ENCODE results near the gene IER3.
"Not testable (repeated sequence)": the region's sequence is repeated elsewhere in the genome, so short reads cannot be mapped to it uniquely, and the experiment has no call there.

The IER3 gene

DNA sequence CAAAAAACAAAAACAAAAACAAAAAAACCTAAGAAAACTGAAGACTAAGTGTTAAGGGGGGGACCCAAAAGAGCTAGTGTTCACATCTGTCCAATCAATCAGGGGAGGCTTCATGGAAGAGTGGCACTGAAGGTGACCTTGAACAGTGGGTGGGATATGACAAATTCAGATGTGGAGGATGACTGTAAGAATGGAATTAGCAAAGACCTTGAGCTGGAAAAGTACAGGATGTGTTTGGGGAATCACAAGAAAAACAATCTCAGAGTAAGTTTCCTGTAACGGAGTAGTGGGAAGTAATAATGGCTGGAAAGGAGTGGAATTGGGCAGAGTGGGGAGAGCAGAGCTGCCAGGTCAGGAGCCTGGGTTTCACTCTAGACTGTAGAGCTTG lies 2.9 kb upstream of the IER3 start:
- no peak for DNase-seq

DNA sequence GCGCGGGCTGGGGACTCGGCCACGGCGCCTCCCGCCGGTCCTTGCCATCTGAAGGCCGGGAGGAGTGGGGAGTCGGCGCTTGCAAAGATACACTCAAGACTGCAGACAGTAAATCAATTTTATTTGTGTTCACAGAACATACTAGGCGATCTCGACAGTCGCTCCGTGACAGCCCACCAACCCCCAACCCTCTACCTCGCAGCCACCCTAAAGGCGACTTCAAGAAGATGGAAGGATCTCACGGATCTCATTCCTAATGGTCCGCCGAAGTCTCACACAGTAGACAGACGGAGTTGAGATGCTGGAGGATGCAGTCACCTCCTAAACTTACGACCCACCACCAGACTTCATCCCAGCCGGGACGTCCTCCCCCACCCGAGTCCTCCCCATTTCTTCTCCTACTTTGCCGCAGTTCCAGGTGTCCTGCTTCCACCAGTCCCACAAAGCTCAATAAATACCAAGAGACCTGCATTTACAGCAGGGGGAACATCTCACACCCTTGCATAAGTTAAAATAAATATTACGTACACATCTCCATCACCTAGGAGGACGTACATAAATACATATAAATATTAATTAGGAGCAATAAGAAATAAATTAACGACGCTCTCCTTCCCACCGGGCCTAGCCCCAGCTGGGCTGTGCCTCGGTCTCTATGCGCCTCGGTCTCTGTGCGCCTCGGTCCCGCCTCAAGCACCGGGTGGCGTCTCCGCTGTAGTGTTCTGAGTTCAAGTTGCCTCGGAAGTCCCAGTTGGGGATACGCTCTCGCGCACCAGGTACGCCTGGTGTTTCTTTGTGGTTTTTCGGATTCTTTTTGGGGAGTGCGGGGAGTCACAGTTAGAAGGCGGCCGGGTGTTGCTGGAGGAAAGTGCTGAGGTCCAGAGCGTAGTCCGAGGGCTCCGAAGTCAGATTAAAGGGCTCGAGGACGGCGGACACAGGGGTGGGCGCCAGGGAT lies 971 bp downstream of the IER3 start:
- no peak for DNase-seq

DNA sequence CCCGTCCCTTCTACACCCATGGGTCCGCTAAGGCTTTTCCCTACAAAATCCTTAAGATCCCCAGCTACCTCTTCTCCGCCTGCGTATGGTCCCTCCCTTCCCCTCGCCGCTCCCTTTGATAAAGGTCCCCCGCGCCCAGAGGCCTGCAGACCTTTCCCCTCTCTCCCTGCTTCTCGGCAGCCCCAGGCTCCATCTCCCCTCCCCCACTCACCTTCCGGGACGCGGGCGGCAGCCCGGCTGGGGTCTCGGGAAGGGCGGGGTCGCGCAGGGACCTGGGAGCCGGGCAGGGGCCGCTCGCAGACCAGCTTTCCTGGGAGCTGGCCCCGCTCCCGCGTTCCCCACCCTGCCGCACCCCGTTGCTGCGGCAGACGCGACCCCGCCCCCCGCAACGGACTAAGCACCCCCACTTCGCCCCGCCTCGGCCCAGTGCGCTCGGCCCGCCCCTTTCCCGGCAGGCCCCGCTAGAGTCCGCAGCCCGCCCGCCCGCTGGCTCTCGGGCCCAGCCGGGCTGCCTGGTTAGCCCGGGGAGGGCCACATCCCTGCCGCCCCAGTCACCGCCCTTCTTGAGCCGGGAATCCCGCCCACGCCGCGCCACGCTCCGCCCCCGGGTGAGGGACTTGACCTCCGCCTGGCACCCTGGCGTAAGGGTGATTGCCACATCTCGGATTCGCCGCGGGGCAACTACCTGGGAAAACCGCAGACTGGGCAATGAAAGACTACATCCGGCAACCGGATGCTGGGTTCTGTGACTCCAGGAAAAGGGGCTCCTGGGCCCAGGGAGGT lies 1.8 kb downstream of the IER3 start, which contains the start of gene FLOT1:
FLOT1 (minus strand) TSS at position 372 of the 783 bp plus-strand sequence. CDS start 498 bp downstream, outside the sequence.
- peak; percentile 92 for DNase-seq

DNA sequence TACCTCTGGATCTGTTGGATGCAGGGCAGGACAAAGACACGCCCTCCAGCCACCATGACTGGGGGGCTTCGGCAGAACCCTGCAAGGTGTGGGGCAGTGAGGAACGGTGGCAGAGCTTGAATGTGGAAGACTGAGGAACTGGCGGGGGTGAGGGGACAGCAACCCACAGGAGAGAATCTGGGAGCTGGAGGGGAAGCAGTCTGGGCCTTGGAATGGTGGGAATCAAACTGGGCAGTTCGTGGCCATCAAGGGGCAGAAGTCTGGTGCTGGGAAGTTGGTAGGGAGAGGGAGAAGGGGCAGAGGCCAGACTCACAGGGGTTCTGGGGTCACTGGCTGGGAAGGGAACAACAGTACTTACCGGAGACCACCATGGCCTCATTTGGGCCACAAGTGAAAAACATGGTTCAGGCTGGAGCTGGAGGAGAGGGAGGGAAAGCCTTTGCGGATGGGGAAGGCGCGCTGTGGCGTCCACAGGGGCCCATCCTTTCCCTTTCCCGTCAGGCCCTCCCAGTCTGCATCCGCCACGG lies 2.5 kb downstream of the IER3 start:
- no peak for DNase-seq

DNA sequence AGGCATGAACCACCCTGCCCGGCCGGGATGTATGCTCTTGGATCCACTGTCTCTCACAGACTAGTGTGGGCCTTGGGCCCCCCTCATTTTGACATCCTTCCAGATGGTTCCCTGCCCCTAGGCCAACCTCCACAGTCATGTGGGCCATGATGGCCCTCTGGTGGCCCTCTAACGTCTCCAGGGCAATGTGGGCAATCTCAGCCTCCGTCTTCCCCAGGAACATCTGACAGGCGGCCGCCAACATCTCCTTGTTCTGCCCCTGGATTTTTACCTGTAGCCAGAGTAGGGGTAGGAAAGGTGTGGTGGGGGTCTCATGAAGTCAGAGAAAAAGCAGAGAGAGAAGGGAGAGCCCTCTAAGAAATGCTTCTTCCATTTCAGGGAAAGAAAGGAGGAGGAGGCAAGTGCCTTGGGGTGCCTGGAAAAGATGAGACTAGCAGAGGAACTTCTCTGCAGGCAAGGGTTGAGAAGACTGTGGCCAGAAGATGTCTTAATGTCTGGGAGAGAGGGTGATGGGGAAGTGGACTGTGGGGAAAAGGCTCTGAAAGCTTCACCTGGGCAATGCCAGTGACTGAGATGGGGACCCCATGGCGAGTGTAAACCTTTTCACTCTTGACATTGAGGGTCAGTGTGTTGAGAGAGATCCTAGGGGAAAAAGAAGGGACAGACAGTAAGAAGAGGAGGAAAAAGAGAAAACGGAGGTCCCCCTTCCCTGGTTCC lies 3.1 kb downstream of the IER3 start:
- DNase-seq, result no peak

DNA sequence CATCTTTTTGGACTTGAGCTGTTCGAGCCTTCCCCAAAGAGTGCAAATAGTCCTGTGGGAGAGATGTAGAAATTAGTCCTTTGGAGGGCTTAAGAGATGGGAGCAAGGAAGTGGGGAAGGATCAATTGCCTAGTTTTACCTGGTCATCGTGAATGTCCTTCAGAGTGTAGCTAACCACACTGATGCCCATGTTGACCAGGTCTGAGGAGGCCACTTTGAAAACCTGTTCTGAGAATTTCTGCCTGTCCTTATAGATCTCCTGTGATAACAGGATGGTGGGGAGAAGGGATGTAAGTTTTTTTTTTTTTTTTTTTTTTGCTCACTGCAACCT lies 3.8 kb downstream of the IER3 start:
- no peak for DNase-seq

DNA sequence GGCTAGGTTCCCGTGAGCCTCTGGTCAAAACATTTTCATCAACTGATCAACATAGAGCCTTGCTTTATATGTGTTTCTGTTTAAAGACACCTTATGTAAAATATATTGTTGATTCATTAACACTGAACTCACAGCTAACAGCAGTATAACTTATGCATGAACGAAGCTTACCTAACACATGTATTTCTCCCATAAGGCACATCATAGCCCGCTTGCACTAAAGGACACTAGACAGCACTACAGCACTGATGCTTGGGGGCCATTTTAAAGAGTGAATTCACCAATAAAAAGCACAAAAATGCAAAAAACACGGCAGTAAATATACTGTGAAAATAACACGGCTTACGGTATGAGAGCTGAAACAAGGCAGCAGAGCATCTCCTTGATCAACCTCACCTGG lies 5.8 kb downstream of the IER3 start:
- DNase-seq, result no peak

DNA sequence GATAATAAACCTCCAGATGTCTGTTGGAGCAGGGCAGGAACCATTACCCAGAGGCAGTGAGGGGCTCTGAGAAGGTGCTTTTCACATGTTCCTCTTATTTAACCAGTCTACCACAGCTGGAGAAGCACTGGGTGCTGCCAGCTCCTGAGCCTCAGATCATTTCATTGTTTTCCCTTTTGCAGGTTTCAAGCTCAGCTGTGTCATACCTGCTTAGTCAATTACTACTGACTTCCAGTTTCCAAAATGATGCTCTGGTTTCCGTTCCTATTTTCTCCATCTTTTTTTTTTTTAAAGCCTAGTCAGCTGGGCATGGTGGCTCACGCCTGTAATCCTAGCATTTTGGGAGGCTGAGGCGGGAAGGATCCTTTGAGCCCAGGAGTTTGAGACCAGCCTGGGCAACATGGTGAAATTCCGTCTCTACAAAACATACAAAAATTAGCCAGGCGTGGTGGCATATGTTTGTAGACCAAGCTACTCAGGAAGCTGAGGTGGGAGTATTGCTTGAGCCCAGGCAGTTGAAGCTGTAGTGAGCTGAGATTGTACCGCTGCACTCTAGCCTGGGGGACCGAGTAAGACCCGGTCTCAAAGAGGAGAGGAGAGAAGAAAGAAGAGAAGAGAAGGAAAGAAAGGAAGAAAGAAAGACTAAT lies 8.6 kb downstream of the IER3 start:
- no peak for DNase-seq

DNA sequence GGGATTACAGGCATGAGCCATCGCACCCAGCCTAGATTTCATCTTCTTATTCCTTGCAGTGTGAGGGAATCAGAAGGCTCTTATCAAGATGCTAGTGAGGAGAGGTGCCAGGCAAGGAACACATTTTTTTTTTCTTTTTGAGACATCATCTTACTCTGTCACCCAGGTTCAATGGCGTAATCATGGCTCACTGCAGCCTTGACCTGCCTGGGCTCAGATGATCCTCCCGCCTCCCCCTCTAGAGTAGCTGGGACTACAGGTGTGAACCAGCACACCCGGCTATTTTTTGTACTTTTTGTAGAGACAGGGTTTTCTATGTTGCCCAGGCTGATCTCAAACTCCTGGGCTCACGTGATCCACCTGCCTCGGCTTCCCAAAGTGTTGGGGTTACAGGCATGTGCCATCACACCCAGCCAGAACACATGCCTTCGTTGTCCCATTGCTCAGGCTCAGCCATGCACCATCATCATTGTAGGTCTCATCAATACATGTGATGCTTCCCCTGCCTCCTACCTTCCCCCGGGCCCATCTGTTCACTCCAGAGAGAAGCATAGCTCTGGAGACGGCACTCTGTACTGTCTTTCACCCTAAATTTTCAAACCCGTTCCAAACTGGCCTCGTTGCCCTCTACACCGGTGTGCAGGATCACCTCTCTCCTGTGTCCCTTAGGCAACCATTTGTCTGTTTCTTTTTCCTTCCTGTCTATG lies 12.0 kb downstream of the IER3 start:
- DNase-seq, result no peak

DNA sequence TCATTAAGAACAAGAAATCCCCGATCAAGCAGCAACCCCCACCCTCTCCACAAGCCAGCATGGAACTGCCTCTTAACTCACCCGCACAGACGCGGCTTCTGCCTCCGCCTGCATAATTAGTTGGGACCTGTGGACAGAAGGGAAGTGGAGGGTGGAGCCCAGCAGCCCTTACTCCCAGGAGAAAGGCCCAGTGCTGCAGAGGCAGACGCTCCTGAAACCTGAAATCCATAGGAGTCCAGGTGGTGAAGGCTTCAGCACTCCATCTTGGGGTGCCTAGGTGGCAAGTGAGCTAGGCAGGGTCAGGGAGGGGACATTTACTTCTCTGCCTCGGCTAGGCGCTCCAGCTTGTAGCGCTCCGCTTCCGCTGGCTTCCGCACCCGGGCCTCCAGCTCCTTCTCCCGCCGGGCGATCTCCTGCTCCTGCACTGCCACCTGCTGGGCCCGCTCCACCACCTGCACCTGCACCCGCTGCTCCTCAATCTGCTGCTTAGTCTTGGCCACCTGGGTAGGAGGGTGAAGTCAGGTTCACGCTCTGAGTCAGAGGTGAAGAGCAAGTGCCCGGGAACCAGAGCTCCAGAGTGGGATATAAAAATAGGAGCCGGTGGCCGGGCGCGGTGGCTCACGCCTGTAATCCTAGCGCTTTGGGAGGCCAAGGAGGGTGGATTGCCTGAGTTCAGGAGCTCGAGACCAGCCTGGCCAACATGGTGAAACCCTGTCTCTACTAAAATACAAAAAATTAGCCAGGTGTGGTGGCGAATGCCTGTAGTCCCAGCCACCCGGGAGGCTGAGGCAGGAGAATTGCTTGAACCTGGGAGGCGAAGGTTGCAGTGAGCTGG lies 13.5 kb downstream of the IER3 start:
- DNase-seq, result no peak

DNA sequence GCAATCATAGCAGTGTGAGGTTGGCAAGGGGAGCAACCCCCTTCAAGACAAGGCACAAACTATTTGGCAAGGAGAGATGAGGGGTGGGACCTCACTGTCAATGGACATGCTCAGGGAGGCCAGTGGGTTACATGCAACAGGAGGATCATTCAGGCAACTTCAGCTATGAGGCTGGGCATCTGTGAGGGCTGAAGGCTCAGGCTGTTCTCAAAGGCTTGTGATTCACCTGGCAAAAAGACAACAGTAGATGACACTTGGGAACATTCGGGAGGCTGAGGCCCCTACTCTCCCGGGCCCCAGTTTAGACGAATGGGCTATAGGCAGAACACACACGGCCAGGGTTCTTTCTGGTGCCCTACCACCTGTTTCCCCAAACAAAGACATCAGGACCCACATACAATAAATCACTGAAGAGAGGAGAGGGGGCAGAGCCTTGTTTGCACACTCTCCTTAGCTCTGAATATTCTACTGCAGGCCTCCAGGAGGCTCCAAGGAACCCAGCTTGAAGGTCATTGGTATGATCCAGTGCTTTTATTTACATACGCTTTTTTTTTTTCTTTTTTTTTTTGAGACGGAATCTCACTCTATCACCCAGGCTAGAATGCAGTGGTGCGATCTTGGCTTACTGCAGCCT lies 16.3 kb downstream of the IER3 start:
- no peak for DNase-seq

DNA sequence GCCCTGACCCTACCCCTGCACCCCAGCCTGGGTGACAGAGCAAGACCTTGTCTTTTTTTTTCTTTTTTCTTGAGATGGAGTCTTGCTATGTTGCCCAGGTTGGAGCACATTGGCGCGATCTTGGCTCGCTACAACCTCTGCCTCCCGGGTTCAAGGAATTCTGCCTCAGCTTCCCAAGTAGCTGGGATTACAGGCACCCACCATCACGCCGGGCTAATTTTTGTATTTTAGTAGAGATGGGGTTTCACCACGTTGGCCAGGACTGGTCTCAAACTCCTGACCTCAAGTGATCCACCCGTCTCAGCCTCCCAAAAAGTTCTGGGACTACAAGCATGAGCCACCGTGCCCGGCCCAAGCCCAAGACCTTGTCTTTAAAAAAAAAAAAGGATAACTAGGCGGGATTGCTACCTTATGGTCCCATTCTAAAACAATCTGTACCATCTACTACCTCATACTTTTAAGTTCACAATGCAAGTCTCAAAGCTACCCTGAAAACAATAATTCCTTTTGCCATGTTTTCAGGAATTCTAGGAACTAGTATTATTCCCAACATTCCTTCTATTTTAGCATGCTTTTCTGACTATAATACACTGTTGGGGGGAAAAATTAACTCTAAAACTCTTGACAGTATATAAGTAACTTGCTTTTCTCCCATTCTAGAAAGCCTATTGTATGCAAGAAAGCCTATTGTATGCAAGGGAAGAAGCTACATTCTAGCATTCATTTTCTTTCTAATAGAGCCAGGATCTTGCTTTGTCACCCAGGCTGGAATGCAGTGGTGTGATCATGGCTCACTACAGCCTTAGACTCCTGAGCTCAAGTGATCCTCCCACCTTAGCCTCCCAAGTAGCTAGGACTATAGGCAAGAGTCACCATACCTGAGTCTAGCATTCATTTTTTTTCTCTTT lies 17.6 kb downstream of the IER3 start:
- no peak for DNase-seq

DNA sequence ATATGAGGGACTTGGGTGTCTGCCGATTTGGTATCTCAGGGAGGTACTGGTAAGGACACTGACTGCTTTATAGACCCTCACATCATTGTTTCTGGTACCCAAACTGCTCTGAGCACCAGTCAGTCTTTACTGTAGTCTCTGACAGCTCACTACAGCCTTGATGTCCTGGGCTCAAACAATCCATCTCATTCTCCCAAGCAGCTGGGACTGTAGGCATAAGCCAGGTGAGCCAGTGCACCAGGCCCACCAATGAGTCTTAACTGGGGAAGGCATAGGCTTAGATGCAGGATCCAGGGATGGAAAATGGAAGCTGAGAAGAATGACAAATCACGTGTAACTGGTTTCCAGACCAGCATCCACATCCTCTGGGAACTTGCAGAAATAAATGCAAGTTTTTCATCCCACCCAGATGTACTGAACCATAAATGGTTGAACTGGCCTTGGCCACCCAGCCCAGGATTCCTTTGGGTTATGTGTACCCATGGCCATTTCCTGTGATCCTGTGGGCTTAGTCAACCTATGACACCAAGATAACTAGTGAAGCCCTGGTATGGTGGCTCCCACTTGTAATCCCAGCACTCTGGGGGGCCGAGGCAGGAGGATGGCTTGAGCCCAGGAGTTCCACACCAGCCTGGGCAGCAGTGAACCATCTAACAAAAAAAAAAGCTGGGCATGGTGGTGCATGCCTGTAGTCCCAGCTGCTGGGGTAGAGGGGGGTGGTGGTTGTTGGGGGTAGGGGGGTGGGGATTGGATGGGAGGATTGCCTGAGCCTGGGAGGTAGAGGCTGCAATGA lies 18.4 kb downstream of the IER3 start:
- DNase-seq, result no peak

DNA sequence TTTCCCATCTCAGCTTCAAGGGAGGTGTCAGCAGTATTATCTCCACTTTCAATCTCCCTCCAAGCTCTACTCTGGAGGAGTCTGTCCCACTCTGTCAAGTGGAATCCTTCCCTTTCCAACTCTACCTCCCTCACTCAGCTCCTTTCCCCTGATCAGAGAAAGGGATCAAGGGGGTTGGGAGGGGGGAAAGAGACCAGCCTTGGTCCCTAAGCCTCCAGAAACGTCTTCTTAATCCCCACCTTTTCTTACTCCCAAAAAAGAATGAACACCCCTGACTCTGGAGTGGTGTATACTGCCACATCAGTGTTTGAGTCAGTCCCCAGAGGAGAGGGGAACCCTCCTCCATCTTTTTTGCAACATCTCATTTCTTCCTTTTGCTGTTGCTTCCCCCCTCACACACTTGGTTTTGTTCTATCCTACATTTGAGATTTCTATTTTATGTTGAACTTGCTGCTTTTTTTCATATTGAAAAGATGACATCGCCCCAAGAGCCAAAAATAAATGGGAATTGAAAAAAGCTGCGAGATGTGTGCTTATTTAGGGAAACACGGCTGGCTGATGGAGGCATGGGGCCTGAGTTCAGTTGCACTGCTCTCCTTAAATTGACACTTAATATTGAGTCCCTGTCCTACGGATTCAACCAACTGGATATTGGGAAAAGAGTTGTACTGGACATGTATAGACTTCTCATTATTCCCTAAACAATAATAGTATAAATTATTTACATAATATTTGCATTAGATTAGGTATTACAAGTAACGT lies 19.3 kb downstream of the IER3 start:
- no peak for DNase-seq

DNA sequence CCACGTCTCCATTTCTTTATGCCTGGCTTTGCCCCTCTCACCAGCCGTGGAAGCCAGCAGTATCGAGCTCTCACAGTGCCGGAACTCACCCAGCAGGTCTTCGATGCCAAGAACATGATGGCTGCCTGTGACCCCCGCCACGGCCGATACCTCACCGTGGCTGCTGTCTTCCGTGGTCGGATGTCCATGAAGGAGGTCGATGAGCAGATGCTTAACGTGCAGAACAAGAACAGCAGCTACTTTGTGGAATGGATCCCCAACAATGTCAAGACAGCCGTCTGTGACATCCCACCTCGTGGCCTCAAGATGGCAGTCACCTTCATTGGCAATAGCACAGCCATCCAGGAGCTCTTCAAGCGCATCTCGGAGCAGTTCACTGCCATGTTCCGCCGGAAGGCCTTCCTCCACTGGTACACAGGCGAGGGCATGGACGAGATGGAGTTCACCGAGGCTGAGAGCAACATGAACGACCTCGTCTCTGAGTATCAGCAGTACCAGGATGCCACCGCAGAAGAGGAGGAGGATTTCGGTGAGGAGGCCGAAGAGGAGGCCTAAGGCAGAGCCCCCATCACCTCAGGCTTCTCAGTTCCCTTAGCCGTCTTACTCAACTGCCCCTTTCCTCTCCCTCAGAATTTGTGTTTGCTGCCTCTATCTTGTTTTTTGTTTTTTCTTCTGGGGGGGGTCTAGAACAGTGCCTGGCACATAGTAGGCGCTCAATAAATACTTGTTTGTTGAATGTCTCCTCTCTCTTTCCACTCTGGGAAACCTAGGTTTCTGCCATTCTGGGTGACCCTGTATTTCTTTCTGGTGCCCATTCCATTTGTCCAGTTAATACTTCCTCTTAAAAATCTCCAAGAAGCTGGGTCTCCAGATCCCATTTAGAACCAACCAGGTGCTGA lies 20.3 kb downstream of the IER3 start:
- DNase-seq, result not testable (repeated sequence)

DNA sequence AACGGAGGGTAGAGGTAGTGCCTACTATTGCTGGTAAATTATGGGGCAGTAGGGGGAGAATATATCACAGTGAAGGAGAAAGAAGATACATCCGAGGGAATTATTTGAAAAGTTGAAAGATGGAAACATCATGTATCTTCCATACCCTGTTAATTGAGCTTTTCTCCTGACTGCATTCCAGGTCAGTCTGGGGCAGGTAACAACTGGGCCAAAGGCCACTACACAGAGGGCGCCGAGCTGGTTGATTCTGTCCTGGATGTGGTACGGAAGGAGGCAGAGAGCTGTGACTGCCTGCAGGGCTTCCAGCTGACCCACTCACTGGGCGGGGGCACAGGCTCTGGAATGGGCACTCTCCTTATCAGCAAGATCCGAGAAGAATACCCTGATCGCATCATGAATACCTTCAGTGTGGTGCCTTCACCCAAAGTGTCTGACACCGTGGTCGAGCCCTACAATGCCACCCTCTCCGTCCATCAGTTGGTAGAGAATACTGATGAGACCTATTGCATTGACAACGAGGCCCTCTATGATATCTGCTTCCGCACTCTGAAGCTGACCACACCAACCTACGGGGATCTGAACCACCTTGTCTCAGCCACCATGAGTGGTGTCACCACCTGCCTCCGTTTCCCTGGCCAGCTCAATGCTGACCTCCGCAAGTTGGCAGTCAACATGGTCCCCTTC lies 21.0 kb downstream of the IER3 start:
- DNase-seq, result not testable (repeated sequence)

Measured in GOT3 (cell line).